ENCODE measurements around the gene VAV1.
"Not testable (repeated sequence)": the region's sequence is repeated elsewhere in the genome, so short reads cannot be mapped to it uniquely, and the experiment has no call there.

Gene VAV1

GRCh38 chr19:6854758-6855157 is 82.2 kb downstream of the VAV1 start:
- DNase-seq: no peak

DNA sequence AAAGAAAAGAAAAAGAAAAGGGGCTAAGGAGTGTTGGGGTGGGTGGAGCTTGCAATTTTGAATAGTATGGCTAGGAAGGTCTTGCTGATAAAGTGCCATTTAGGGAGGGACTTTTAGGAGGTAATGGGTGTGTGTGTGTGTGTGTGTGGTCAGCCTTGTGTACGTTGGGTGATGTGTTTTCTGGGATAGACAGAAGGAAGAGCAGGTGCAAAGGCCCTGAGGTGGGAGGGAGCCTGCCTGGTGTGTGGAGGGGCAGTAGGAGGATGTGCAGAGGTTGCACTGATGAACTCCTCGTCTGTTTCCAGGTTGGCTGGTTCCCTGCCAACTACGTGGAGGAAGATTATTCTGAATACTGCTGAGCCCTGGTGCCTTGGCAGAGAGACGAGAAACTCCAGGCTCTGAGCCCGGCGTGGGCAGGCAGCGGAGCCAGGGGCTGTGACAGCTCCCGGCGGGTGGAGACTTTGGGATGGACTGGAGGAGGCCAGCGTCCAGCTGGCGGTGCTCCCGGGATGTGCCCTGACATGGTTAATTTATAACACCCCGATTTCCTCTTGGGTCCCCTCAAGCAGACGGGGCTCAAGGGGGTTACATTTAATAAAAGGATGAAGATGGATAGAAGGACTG is 84.4 kb downstream of the VAV1 start:
- DNase-seq: no peak

DNA sequence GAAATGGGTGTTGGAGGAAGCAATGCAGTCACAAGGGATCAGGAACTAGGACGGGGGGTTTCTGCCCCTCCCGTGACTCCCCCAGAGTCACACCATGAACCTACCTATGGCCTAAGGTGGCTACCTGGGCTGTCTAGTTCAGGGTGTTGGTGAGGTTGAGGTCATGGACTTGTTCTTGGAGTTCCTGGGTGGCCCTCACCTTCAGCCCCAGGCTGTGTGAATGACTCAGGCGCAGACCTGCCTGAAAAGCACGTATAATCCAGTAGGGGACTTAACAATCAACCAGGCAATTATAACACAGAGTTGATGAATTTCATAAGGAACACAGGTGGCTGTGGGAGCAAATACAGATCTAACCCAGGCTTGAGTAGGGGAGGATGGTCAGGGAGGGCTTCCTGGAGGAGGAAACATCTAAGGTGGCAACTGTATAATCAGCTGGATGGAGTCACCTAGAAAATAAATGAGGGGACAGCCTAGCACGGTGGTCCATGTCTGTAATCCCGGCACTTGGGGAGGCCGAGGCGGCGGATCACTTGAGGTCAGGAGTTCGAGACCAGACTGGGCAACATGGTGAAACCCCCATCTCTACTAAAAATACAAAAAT is 89.3 kb downstream of the VAV1 start:
- no peak for DNase-seq

- DNase-seq: peak; percentile 47
Observed at GRCh38 chr19:6862673-6863078, 90.2 kb downstream of the VAV1 start.

- no peak for DNase-seq
Observed at GRCh38 chr19:6864325-6864940, 91.9 kb downstream of the VAV1 start.

DNA sequence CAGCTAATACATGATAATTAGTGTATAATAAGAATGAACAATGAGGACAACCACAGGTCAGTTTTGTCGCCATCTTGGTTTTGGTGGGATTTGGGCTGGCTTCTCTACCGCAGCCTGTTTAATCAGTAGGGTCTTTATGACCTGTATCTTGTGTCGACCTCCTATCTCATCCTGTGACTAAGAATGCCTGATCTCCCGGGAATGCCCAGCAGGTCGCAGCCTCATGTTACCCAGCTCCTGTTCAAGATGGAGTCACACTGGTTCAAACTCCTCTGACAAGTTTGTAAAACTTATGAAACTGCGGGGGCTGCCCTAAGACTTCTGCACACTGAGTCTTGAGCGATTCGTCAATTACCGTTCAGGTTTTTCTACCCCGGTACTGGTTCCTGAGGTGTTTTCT is 93.3 kb downstream of the VAV1 start:
- DNase-seq: no peak

DNA sequence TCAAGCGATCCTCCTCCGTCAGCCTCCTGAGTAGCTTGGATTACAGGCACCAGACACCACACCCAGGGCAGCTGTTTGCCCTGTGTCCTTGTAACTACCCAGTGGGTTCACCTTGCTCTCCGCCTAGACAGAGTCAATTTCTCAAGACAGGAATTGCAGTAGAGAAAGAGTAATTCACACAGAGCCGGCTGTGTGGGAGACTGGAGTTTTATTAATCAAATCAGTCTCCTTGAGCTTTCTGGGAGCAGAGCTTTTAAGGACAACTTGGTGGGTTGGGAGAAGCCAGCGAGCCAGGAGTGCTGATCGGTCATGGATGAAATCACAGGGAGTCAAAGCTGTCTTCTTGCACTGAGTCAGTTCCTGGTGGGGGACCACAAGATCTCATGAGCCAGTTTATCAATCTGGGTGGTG is 94.2 kb downstream of the VAV1 start:
- no peak for DNase-seq

- no peak for DNase-seq
Observed at GRCh38 chr19:6868351-6868750, 95.8 kb downstream of the VAV1 start.

- DNase-seq: not testable (repeated sequence)
Observed at GRCh38 chr19:6869151-6869882, 96.8 kb downstream of the VAV1 start.

DNA sequence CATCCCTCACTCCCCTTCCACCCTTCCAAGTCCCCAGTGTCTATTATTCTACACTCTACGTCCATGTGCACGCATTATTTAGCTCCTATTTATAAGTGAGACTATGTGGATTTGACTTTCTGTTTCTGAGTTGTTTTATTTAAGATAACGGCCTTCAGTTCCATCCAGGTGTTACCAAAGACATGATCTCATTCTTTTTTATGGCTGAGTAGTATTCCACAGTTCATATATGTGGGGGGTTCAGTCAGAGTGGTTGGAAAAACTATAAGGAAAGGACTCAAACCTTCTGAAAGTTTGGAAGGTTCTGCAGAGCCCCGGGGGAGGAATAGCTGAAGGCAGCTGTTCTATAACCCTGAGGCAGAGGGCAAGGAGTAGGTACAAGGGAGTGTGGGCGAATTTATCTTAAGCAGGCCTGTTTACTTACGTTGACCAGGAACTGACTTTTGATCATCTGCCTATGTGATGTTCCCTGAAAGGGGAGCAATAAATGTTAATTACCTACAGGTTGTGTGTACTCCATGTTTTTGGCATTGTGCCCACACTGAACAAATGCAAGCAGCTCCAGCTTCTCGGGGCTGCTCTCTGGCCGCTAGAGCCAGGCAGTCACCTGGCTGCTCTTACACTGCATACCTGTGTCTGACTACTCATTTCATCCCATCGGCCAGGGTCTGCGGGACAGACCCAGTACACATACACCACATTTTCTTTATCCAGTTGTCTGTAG is 101.4 kb downstream of the VAV1 start:
- DNase-seq: no peak

DNA sequence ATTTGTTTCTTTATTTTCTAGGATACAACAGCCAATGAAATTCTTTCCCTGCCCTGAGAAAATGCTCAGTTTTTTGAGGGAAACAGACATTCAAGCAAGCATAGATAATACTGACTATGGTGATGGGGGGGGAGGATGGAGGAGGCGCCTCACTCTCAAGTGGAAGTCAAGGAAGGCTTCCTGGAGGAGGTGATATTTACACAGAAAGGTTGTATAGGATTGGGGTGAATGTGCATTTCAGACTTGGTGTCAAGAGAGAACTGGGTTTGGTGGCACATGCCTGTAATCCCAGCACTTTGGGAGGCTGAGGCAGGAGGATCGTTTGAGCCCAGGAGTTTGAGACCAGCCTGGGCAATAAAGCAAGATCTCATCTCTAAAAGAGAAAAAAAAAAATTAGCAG is 102.7 kb downstream of the VAV1 start:
- DNase-seq: no peak

GRCh38 chr19:6876748-6877147 is 104.2 kb downstream of the VAV1 start:
- DNase-seq: no peak

GRCh38 chr19:6877766-6878165 is 105.3 kb downstream of the VAV1 start:
- DNase-seq: no peak

DNA sequence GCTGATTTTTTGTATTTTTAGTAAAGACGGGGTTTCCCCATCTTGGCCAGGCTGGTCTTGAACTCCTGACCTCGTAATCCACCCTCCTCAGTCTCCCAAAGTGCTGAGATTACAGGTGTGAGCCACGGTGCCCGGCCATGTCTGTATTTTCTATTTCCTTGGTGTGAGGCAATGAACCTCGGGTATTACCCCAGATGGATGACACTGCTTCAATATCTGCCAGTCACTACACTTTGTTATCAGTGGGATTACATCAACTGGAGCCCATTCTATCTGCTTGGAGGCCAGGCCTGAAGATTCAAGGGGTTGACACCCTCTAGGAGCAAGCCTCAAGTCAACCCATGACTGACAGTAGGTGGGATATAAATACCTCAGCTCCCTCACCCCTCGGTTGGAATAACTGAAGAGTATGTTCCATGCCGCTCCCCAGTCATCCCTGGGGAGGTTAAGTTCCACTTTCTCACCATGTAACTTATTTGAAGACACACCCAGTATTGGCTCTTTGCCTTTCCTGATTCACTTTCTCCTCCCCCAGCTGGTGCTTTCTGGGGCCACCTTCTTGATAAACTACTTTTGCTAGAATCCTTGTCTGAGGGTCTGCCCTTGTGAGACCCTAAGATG is 113.9 kb downstream of the VAV1 start:
- DNase-seq: no peak

GRCh38 chr19:6887316-6887715 is 114.8 kb downstream of the VAV1 start, which contains the start of gene ADGRE1:
TSS of gene ADGRE1 (plus strand) at chr19:6887579. CDS start at chr19:6887609, 30 bp downstream.
- no peak for DNase-seq

- DNase-seq: no peak
Observed at GRCh38 chr19:6888967-6889366, 116.5 kb downstream of the VAV1 start.

DNA sequence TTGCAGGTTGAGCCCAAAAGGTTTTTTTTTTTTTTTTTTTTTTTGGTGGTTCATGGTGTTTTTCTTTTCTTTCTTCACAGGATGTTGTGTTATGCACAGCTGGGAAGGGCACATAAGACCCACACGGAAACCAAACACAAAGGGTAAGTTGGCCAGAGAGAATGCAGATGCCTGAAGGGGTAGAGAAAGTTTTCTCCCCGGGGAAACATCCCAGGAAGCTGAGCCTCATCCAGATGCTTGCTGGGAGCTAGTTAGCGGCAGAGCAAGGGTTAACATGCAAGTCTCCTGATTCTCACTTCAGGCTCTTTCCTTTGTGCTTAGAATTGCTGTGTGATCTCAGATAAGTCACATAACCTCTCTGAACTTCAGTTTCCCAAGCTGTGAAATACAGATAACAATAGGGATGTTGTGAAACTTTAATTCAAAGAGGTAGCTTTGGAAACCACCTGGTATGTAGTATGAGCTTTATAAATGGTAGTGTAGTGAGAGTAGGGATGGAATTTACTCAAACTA is 117.9 kb downstream of the VAV1 start:
- DNase-seq: no peak

DNA sequence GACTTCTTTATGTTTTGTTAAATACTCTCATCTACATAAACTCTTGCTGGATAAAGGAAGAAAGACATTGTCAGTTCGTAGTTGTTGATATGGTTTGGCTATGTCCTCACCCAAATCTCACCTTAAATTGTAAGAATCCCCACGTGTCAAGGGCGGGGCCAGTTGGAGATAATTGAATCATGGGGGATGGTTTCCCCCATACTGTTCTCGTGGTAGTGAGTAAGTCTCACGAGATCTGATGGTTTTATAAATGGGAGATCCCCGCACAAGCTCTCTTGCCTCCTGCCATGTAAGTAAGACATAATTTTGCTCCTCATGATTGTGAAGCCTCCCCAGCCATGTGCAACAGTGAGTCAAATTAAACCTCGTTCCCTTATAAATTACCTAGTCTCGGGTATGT is 118.4 kb downstream of the VAV1 start:
- DNase-seq: no peak

GRCh38 chr19:6891761-6892385 is 119.4 kb downstream of the VAV1 start:
- no peak for DNase-seq

DNA sequence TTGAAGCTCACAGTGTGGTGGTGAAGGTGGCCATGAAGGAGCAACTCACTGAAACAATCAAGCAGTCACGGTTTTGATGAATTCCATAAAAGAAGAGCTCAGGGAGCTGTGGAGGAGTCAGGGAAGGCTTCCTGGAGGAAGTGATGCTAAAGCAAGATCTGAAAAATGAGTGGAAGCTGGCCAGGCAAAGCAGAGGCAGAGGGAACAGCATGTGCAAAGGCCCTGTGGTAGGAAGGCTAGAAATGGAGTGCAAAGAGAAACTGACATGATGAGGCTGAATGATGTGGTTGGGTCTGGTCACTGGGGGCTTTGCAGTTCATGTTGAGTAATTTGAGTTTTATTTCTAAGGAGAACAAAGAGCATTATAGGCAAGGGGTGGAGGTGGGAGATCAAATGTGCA is 121.8 kb downstream of the VAV1 start:
- no peak for DNase-seq

GRCh38 chr19:6903446-6903845 is 130.9 kb downstream of the VAV1 start:
- DNase-seq: no peak

DNA sequence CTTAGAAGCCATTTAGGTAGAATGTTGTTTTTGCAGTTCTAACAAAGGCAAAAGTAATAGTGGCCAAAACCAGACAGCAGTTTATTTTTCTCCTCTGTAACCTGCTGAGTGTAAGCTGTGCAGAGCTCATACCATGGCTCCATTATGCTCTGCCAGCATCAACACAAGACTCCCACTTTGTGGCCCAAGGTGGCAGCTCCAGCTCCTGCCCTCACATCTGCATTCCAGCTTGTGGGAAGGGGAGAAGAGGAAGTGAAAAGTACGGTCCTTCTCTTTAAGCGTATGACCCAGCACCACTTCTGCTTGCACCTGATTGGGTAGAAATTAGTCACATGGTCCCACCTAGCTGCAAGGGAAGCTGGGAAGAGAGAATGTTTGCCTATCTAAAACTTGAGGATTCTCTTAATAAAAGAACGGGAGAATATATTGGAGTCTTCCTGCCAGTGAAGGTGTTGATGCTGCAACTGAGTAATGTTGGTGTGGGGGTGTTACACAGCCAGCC is 134.1 kb downstream of the VAV1 start:
- DNase-seq: no peak
